ENCODE data around the gene ALDH1A2.
A peak's percentile ranks its signal among the peaks of the same experiment; 100 is the strongest.
"Not testable (repeated sequence)": the region's sequence is repeated elsewhere in the genome, so short reads cannot be mapped to it uniquely, and the experiment has no call there.

ALDH1A2 gene

GRCh38 chr15:58081456-58081855 is 15.9 kb upstream of the ALDH1A2 start:
- no peak overlapping the region for H3K27ac ChIP-seq (ENCODE audit: extremely low read depth, low read depth, low read length)
- H3K36me3 ChIP-seq (ENCODE audit: control insufficient read depth in 2 of 2, insufficient read depth in 1 of 2, low read length in 2 of 2) = no peaks in the 10 kb centered on the region
- no peaks in the 10 kb centered on the region for H3K4me1 ChIP-seq (ENCODE audit: control insufficient read depth, insufficient read depth, low read length)
- ChIA-PET POLR2A (no interaction called here), CTCF (interaction anchor here (0.9 kb wide), 1 partner anchor 521 kb away, joined by 3 read pairs; no protein-coding TSS in a partner anchor)
- H3K9me3 ChIP-seq (ENCODE audit: control insufficient read depth, insufficient read depth, low read depth, low read length) = no peaks in the 10 kb centered on the region
- no peak overlapping the region for H3K4me3 ChIP-seq (ENCODE audit: low read depth, low read length)
- no peak for TF ChIP-seq ZNF26 (tag by site-specific recombination; IDR thresholded peaks at IDR 0.05)
- TF ChIP-seq ZNF157 (tag by site-specific recombination; IDR thresholded peaks at IDR 0.05) = no peak
- TF ChIP-seq FEZF1 (tag by site-specific recombination; IDR thresholded peaks at IDR 0.05) = no peak
- no peak for TF ChIP-seq AEBP2 (tag by site-specific recombination; IDR thresholded peaks at IDR 0.05; ENCODE audit: borderline replicate concordance)
- no peak for TF ChIP-seq ZNF112 (tag by site-specific recombination; IDR thresholded peaks at IDR 0.05)
- TF ChIP-seq ZNF311 (tag by site-specific recombination; IDR thresholded peaks at IDR 0.05; ENCODE audit: borderline replicate concordance) = no peak
- TF ChIP-seq ZFP41 (tag by site-specific recombination; IDR thresholded peaks at IDR 0.05; ENCODE audit: borderline replicate concordance) = no peak

DNA sequence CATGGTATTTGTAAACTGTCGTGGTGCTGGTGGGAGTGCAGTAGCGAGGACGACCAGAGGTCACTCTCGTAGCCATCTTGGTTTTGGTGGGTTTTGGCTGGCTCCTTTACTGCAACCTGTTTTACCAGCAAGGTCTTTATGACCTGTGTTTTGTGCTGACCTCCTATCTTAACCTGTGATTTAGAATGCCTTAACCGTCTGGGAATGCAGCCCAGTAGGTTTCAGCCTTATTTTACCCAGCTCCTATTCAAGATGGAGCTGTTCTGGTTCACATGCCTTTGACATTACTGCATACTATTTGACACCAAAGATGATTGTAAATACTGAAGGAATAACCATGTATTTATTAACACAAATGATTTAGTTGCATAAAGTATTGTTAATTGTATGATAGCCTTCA is 15.4 kb upstream of the ALDH1A2 start:
- POLR2A ChIA-PET; H3K9me3 ChIP-seq (ENCODE audit: control insufficient read depth, insufficient read depth, low read depth, low read length); H3K4me1 ChIP-seq (ENCODE audit: control insufficient read depth, insufficient read depth, low read length); H3K27ac ChIP-seq (ENCODE audit: extremely low read depth, low read depth, low read length); H3K36me3 ChIP-seq (ENCODE audit: control insufficient read depth in 2 of 2, insufficient read depth in 1 of 2, low read length in 2 of 2); H3K4me3 ChIP-seq (ENCODE audit: low read depth, low read length): not testable (repeated sequence)
- CTCF ChIA-PET = interaction anchor here (0.6 to 0.9 kb wide), 3 partner anchors 73 to 521 kb away, joined by 3 to 4 read pairs (median 4); no protein-coding TSS in a partner anchor

DNA sequence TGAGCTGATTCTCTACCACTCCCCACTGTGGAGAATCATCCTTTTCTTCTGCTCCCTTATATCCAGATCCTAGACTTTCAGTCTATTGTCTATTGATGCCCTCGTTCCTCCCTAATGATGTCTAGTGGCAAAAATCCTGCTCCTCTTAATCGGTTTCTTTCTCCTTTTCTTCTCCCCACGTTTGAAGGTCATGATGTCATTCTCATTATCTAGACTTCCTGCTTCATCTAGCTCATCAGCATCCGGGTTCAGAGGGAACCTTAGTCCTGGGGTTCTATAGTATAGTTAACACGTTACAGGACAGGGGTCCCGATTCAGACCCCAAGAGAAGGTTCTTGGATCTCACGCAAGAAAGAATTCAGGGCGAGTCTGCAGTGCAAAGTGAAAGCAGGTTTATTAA is 14.9 kb upstream of the ALDH1A2 start:
- no peaks in the 10 kb centered on the region for H3K36me3 ChIP-seq (ENCODE audit: control insufficient read depth in 2 of 2, insufficient read depth in 1 of 2, low read length in 2 of 2)
- ChIA-PET CTCF (interaction anchor here (0.6 to 3.9 kb wide), 4 partner anchors 73 to 215 kb away, joined by 3 to 43 read pairs (median 4); no protein-coding TSS in a partner anchor), POLR2A (no interaction called here)
- TF ChIP-seq ZNF133 (tag by site-specific recombination; IDR thresholded peaks at IDR 0.05) (no peak), ZNF174 (tag by site-specific recombination; IDR thresholded peaks at IDR 0.05) (no peak), ZNF747 (tag by site-specific recombination; IDR thresholded peaks at IDR 0.05) (no peak), ZBTB17 (tag by site-specific recombination; IDR thresholded peaks at IDR 0.05) (0 out of 2 replicates have a peak, but pooled peaks have one; percentile 25), ZIC2 (tag by site-specific recombination; IDR thresholded peaks at IDR 0.05) (no peak), OVOL3 (tag by site-specific recombination; IDR thresholded peaks at IDR 0.05) (no peak)
- no peak overlapping the region for H3K4me3 ChIP-seq (ENCODE audit: low read depth, low read length)
- no peak overlapping the region for H3K27ac ChIP-seq (ENCODE audit: extremely low read depth, low read depth, low read length)
- no peaks in the 10 kb centered on the region for H3K9me3 ChIP-seq (ENCODE audit: control insufficient read depth, insufficient read depth, low read depth, low read length)
- H3K4me1 ChIP-seq (ENCODE audit: control insufficient read depth, insufficient read depth, low read length) = no peaks in the 10 kb centered on the region

GRCh38 chr15:58078591-58078990 is 13.1 kb upstream of the ALDH1A2 start:
- Histone ChIP-seq H3K4me3 (ENCODE audit: low read depth, low read length) (no peak overlapping the region), H3K36me3 (ENCODE audit: control insufficient read depth in 2 of 2, insufficient read depth in 1 of 2, low read length in 2 of 2) (no peaks in the 10 kb centered on the region), H3K27ac (ENCODE audit: extremely low read depth, low read depth, low read length) (no peak overlapping the region), H3K4me1 (ENCODE audit: control insufficient read depth, insufficient read depth, low read length) (no peaks in the 10 kb centered on the region), H3K9me3 (ENCODE audit: control insufficient read depth, insufficient read depth, low read depth, low read length) (no peaks in the 10 kb centered on the region)
- ChIA-PET POLR2A (no interaction called here), CTCF (interaction anchor here (0.6 to 3.9 kb wide), 4 partner anchors 8 to 328 kb away, joined by 3 to 43 read pairs (median 3); no protein-coding TSS in a partner anchor)
- TF ChIP-seq ZSCAN5A (tag by site-specific recombination; IDR thresholded peaks at IDR 0.05) (no peak), ZBTB6 (tag by site-specific recombination; IDR thresholded peaks at IDR 0.05) (no peak), ZNF514 (tag by site-specific recombination; IDR thresholded peaks at IDR 0.05) (no peak), ZNF404 (tag by site-specific recombination; IDR thresholded peaks at IDR 0.05) (no peak), MEIS1 (CRISPR knock-in tag; IDR thresholded peaks at IDR 0.05; ENCODE audit: borderline replicate concordance) (no peak), ZNF529 (tag by site-specific recombination; IDR thresholded peaks at IDR 0.05; ENCODE audit: insufficient replicate concordance) (no peak), ZNF394 (tag by site-specific recombination; IDR thresholded peaks at IDR 0.05; ENCODE audit: borderline replicate concordance) (no peak), ZBTB48 (tag by site-specific recombination; IDR thresholded peaks at IDR 0.05) (no peak), ZNF248 (tag by site-specific recombination; IDR thresholded peaks at IDR 0.05) (no peak)
- TF ChIP-seq, protein P1, sequence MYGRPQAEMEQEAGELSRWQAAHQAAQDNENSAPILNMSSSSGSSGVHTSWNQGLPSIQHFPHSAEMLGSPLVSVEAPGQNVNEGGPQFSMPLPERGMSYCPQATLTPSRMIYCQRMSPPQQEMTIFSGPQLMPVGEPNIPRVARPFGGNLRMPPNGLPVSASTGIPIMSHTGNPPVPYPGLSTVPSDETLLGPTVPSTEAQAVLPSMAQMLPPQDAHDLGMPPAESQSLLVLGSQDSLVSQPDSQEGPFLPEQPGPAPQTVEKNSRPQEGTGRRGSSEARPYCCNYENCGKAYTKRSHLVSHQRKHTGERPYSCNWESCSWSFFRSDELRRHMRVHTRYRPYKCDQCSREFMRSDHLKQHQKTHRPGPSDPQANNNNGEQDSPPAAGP (tag by site-specific recombination; IDR thresholded peaks at IDR 0.05) = no peak
